Glomerular endothelial cell (primary cell): ENCODE results near the gene GABRB3. TPM values are rescaled to one million over a fixed set of nuclear protein-coding genes. Genes with fewer than 3 reads are reported as not detected.

Experiments
- DNase-seq: peaks from one replicate; pipeline ENCODE4 v3.0.0-alpha.2; 2011; ENCODE audit warnings: low read depth, low spot score; ENCODE audit errors: extremely low read depth
- total RNA-seq: library from RNA; depleted of rRNA; stranded (reverse); fragments of >200 nt; gene quantifications from 2 replicates; pipeline ENCODE4 v1.2.3, GENCODE V29; 2015

Gene GABRB3
- total RNA-seq, 1 donor from 2014 or later = not detected

GRCh38 chr15:26682598-26683164, 90.2 kb downstream of the GABRB3 start:
- DNase-seq = no peak

GRCh38 chr15:26679927-26680326, 92.9 kb downstream of the GABRB3 start:
- DNase-seq = no peak

GRCh38 chr15:26676115-26676514, 96.8 kb downstream of the GABRB3 start:
- no peak for DNase-seq

GRCh38 chr15:26674467-26674866, 98.4 kb downstream of the GABRB3 start:
- DNase-seq = no peak

- no peak for DNase-seq
Measured at GRCh38 chr15:26673445-26673844, 99.4 kb downstream of the GABRB3 start.

- DNase-seq = no peak
Measured at GRCh38 chr15:26670116-26670515, 102.8 kb downstream of the GABRB3 start.

GRCh38 chr15:26667222-26667988, 105.5 kb downstream of the GABRB3 start:
- DNase-seq = no peak

GRCh38 chr15:26665957-26666791, 106.7 kb downstream of the GABRB3 start:
- no peak for DNase-seq

GRCh38 chr15:26662283-26662682, 110.6 kb downstream of the GABRB3 start:
- DNase-seq = no peak

GRCh38 chr15:26661748-26662147, 111.1 kb downstream of the GABRB3 start:
- no peak for DNase-seq

GRCh38 chr15:26661107-26661506, 111.8 kb downstream of the GABRB3 start:
- DNase-seq = no peak

GRCh38 chr15:26660241-26660640, 112.6 kb downstream of the GABRB3 start:
- DNase-seq = no peak

- no peak for DNase-seq
Measured at GRCh38 chr15:26658290-26658689, 114.6 kb downstream of the GABRB3 start.

- no peak for DNase-seq
Measured at GRCh38 chr15:26656080-26656479, 116.8 kb downstream of the GABRB3 start.

- no peak for DNase-seq
Measured at GRCh38 chr15:26651909-26652308, 121.0 kb downstream of the GABRB3 start.

- DNase-seq = no peak
Measured at GRCh38 chr15:26648676-26649075, 124.2 kb downstream of the GABRB3 start.

- DNase-seq = no peak
Measured at GRCh38 chr15:26644948-26645347, 127.9 kb downstream of the GABRB3 start.

GRCh38 chr15:26641144-26641543, 131.7 kb downstream of the GABRB3 start:
- DNase-seq = no peak

- no peak for DNase-seq
Measured at GRCh38 chr15:26640601-26641000, 132.3 kb downstream of the GABRB3 start.

- no peak for DNase-seq
Measured at GRCh38 chr15:26639966-26640365, 132.9 kb downstream of the GABRB3 start.

- no peak for DNase-seq
Measured at GRCh38 chr15:26635614-26636013, 137.3 kb downstream of the GABRB3 start.

- no peak for DNase-seq
Measured at GRCh38 chr15:26635105-26635504, 137.8 kb downstream of the GABRB3 start.
